HL-60 (cell line): ENCODE measurements around the gene PAPOLA.

ENCODE experiments used
- CTCF ChIP-seq: IDR thresholded peaks from one replicate; pipeline ENCODE4 v1.5.1; 2011; ENCODE audit warnings: low read length, control low read depth, inconsistent platforms; ENCODE audit not compliant: insufficient read depth
- POLR2AphosphoS5 ChIP-seq: IDR thresholded peaks from 2 replicates; pipeline ENCODE4 v1.6.1; 2012; ENCODE audit warnings: low read depth

GRCh38 chr14:96576937-96577336 is 74.8 kb downstream of the PAPOLA start:
- no peak for TF ChIP-seq POLR2AphosphoS5
- TF ChIP-seq CTCF: no peak
